Fibroblast of villous mesenchyme (primary cell): ENCODE measurements around the gene KDM4C. TPM values are rescaled to one million over a fixed set of nuclear protein-coding genes. Genes with fewer than 3 reads are reported as not detected.

Source experiments
- DNase-seq: peaks from one replicate; pipeline ENCODE4 v3.0.0-alpha.2; 2010; ENCODE audit warnings: low read depth
- H3K4me3 ChIP-seq: 2 replicates; pipeline ENCODE4 v1.5.1; 2011; ENCODE audit warnings: low read depth, mild to moderate bottlenecking, low read length
- CTCF ChIP-seq: IDR thresholded peaks from 2 replicates; pipeline ENCODE4 v1.5.1; 2012; ENCODE audit warnings: low read depth, mild to moderate bottlenecking, low read length; ENCODE audit not compliant: insufficient read depth
- total RNA-seq: library from RNA; depleted of rRNA; stranded (reverse); fragments of >200 nt; gene quantifications from 2 replicates; pipeline ENCODE4 v1.2.3, GENCODE V29; 2012

KDM4C gene
- total RNA-seq, 1 donor = 31.1 TPM

DNA sequence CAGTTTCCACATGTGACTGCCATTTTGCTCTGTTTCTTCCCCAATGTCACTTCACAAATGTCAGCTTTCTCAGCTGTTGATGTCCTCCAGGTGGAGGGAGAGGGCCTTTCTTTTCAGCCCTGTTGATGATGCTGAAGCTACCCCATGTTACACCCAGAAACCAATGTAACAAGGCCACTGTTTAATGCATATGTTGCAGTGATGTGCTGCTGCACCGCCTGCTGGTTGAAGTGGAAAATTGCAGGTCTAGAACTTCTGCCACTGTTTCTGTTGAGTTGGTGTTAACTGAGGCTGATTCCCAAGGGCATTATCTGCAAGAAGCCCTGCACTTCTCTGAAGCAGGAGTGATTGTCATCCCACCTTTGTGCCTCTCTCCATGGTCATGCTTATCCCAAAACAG, 428.4 kb downstream of the KDM4C start:
- no peak for DNase-seq
- TF ChIP-seq CTCF = peak; percentile 69

GRCh38 chr9:7192266-7192665, 434.5 kb downstream of the KDM4C start:
- no peak for TF ChIP-seq CTCF
- no peak for DNase-seq
- H3K4me3 ChIP-seq = no peak overlapping the region

More for the DNA sequence above, 428.4 kb downstream of the KDM4C start:
- H3K4me3 ChIP-seq = no peak overlapping the region

- no peak for TF ChIP-seq CTCF
- no peak for DNase-seq
- H3K4me3 ChIP-seq = no peak overlapping the region
Measured at GRCh38 chr9:7195526-7195925, 437.8 kb downstream of the KDM4C start.

DNA sequence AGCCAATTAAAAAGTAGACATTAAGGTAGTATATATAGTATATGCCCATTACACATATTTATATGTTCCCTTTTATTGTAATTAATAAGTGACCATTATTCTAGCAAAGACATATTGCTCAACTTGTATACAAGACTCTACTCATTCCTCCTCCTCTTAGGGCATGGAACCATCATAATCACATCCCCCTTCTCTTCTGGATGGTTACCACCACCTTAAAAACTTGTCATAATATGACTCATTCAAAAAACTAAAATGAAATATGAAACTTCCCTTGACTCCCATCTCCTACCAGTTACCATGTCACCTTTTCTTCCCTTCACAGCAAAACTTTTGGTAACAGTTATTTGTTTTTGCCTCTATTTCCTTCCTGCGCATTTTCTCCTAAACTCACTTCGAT, 438.7 kb downstream of the KDM4C start:
- H3K4me3 ChIP-seq = no peak overlapping the region
- DNase-seq = no peak
- no peak for TF ChIP-seq CTCF

DNA sequence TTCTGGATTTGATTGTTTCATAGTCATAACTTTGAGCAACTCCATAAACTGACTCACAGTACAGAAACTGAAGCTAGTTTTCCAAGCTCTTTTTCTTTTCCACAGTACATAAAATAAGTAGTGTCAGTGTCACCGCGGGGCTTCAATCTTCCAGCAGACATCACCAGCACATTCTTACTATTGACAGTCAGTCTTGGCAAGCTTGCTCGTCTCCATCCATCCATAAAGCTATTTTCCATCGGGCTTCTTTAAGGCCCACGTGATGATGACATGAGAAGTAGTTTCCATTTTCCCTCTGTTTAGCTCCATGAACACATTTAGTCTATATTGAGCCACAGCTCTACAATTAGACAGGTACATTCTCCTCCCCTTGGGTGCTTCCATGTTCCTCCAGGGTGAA, 443.4 kb downstream of the KDM4C start:
- no peak for DNase-seq
- no peak overlapping the region for H3K4me3 ChIP-seq
- TF ChIP-seq CTCF = no peak

- no peak overlapping the region for H3K4me3 ChIP-seq
- no peak for TF ChIP-seq CTCF
- DNase-seq = no peak
Measured at GRCh38 chr9:7205806-7206205, 448.0 kb downstream of the KDM4C start.

GRCh38 chr9:7206221-7206758, 448.5 kb downstream of the KDM4C start:
- no peak for TF ChIP-seq CTCF
- no peak for DNase-seq
- no peak overlapping the region for H3K4me3 ChIP-seq
